GM21723 (cell line): ENCODE measurements around the gene NMS.
"Not testable (repeated sequence)": the region's sequence is repeated elsewhere in the genome, so short reads cannot be mapped to it uniquely, and the experiment has no call there.

Experiments used
- ATAC-seq: cut with Tn5 transposase; IDR thresholded peaks from one replicate; pipeline ENCODE4 v1.9.1; 2021; ENCODE audit warnings: mild to moderate bottlenecking, moderate library complexity; ENCODE audit not compliant: unreplicated experiment

Gene NMS

GRCh38 chr2:100470182-100470581, at the start of gene NMS:
TSS of gene NMS (plus strand) at chr2:100470482. CDS start at chr2:100470489, 7 bp downstream.
- no peak for ATAC-seq

- ATAC-seq, result no peak
Measured at GRCh38 chr2:100422320-100423055, 47.8 kb upstream of the NMS start.

- ATAC-seq, result no peak
Measured at GRCh38 chr2:100423631-100424030, 46.7 kb upstream of the NMS start.

- ATAC-seq, result no peak
Measured at GRCh38 chr2:100424277-100424875, 45.9 kb upstream of the NMS start.

- no peak for ATAC-seq
Measured at GRCh38 chr2:100425107-100425506, 45.2 kb upstream of the NMS start.

GRCh38 chr2:100425573-100426383, 44.5 kb upstream of the NMS start:
- no peak for ATAC-seq

GRCh38 chr2:100426384-100426720, 43.9 kb upstream of the NMS start:
- no peak for ATAC-seq

- no peak for ATAC-seq
Measured at GRCh38 chr2:100427111-100427510, 43.2 kb upstream of the NMS start.

- no peak for ATAC-seq
Measured at GRCh38 chr2:100427627-100428258, 42.5 kb upstream of the NMS start.

- ATAC-seq, result no peak
Measured at GRCh38 chr2:100429726-100430125, 40.6 kb upstream of the NMS start.

GRCh38 chr2:100437751-100438150, 32.5 kb upstream of the NMS start:
- no peak for ATAC-seq

- ATAC-seq, result no peak
Measured at GRCh38 chr2:100446696-100447095, 23.6 kb upstream of the NMS start.

GRCh38 chr2:100451092-100451491, 19.2 kb upstream of the NMS start:
- ATAC-seq, result no peak

GRCh38 chr2:100451734-100452133, 18.5 kb upstream of the NMS start:
- ATAC-seq, result no peak

- peak; percentile 96 for ATAC-seq
Measured at GRCh38 chr2:100453853-100454252, 16.4 kb upstream of the NMS start.

- not testable (repeated sequence) for ATAC-seq
Measured at GRCh38 chr2:100456357-100456756, 13.9 kb upstream of the NMS start.

GRCh38 chr2:100460904-100461530, 9.3 kb upstream of the NMS start:
- ATAC-seq, result no peak

GRCh38 chr2:100470898-100471514, 724 bp downstream of the NMS start:
- no peak for ATAC-seq

- ATAC-seq, result no peak
Measured at GRCh38 chr2:100476606-100477005, 6.3 kb downstream of the NMS start.

- ATAC-seq, result no peak
Measured at GRCh38 chr2:100482741-100483140, 12.5 kb downstream of the NMS start.

- no peak for ATAC-seq
Measured at GRCh38 chr2:100483895-100484294, 13.6 kb downstream of the NMS start.
